GM12878 (cell line): ENCODE data around the gene VPS39. TPM values are rescaled to one million over a fixed set of nuclear protein-coding genes. Genes with fewer than 3 reads are reported as not detected.

Experiments used
- ATAC-seq: fragments of 200-7000 bp; cut with Tn5 transposase; 3 replicates; pipeline ENCODE4 v1.9.1; 2020; ENCODE audit warnings: mild to moderate bottlenecking, moderate library complexity
- BruUV-seq: library from RNA; stranded (reverse); fragments of 400-500 nt; replicated peaks from 2 replicates; lab custom pipeline; 2021; lab: Mats Ljungman, UMichigan
- CTCF ChIA-PET: fragments of 300-600 bp; sonication (Branson Sonifier 250); formaldehyde crosslinking; extraction: SDS; loops from one replicate; lab custom pipeline; 2021; ENCODE audit warnings: inconsistent platforms; lab: Yijun Ruan, JAX
- POLR2A ChIA-PET: fragments of 350-600 bp; formaldehyde crosslinking; extraction: SDS; loops from one replicate; lab custom pipeline; 2021; ENCODE audit warnings: inconsistent platforms; lab: Charles Lee
- RAD21 ChIA-PET: fragments of 300-600 bp; sonication (Branson Sonifier 250); formaldehyde crosslinking; loops from one replicate; lab custom pipeline; 2023; ENCODE audit warnings: antibody characterized with exemption; ENCODE audit not compliant: unreplicated experiment; lab: Charles Lee
- SMC1A ChIA-PET: fragments of 300-600 bp; sonication (Branson Sonifier 250); formaldehyde crosslinking; loops from one replicate; lab custom pipeline; 2023; ENCODE audit not compliant: unreplicated experiment, uncharacterized antibody; lab: Charles Lee
- DNase-seq: peaks from one replicate; pipeline ENCODE4 v3.0.0-alpha.2; 2011; ENCODE audit warnings: low read depth, low spot score
- FAIRE-seq: peaks from 3 replicates; lab custom pipeline; 2011; peaks lifted over from hg19 to GRCh38; lab: Jason Lieb, UNC
- H2AFZ ChIP-seq: 2 replicates; pipeline ENCODE4 v1.6.0; 2011; ENCODE audit warnings: low read depth, low read length, control low read depth; ENCODE audit not compliant: control insufficient read depth
- H3K27ac ChIP-seq: 2 replicates; pipeline ENCODE4 v1.5.1; 2011; ENCODE audit warnings: control low read depth; ENCODE audit not compliant: control insufficient read depth, insufficient read depth
- H3K27me3 ChIP-seq, 2 experiments: replicated peaks in 1 of 2; 2 replicates each; pipeline versions ENCODE4 v1.6.0 to v1.6.1; 2011; ENCODE audit warnings: low read length in 1 of 2; ENCODE audit not compliant: control insufficient read depth in 2 of 2, insufficient read depth in 2 of 2
- H3K36me3 ChIP-seq, 2 experiments: 2 replicates each; pipeline ENCODE4 v1.5.1; 2011; ENCODE audit warnings: low read length in 1 of 2; ENCODE audit not compliant: control insufficient read depth in 2 of 2, insufficient read depth in 2 of 2
- H3K4me1 ChIP-seq: 2 replicates; pipeline ENCODE4 v1.6.1; 2011; ENCODE audit warnings: mild to moderate bottlenecking, low read length, moderate library complexity, mixed read lengths; ENCODE audit not compliant: control insufficient read depth, insufficient read depth
- H3K4me2 ChIP-seq: 2 replicates; pipeline ENCODE4 v1.6.0; 2011; ENCODE audit warnings: control low read depth; ENCODE audit not compliant: control insufficient read depth, insufficient read depth
- H3K4me3 ChIP-seq: fragments of 200-600 bp; sonication (generic); 2 replicates; pipeline ENCODE4 v1.5.1; 2016
- H3K79me2 ChIP-seq: 2 replicates; pipeline ENCODE4 v1.6.0; 2011; ENCODE audit warnings: low read length; ENCODE audit not compliant: control insufficient read depth, insufficient read depth
- H3K9ac ChIP-seq: 2 replicates; pipeline ENCODE4 v1.8.0; 2011; ENCODE audit warnings: low read length, control low read depth, mixed read lengths; ENCODE audit not compliant: control insufficient read depth, insufficient read depth
- H3K9me3 ChIP-seq: replicated peaks from 3 replicates; pipeline ENCODE4 v1.5.1; 2011; ENCODE audit warnings: mild to moderate bottlenecking, low read length; ENCODE audit not compliant: control insufficient read depth, insufficient read depth
- H4K20me1 ChIP-seq: 2 replicates; pipeline ENCODE4 v1.6.0; 2011; ENCODE audit not compliant: control insufficient read depth, insufficient read depth
- CBX5 ChIP-seq: sonication (generic); IDR thresholded peaks from 2 replicates; pipeline ENCODE4 v1.6.1; 2016; ENCODE audit warnings: low read depth, moderate library complexity, mild to moderate bottlenecking, inconsistent platforms
- CHD4 ChIP-seq: fragments of 200-600 bp; sonication (generic); IDR thresholded peaks from 2 replicates; pipeline ENCODE4 v1.6.1; 2016; ENCODE audit warnings: mild to moderate bottlenecking
- DPF2 ChIP-seq: fragments of 450-650 bp; IDR thresholded peaks from 2 replicates; pipeline ENCODE4 v1.6.1; 2017; ENCODE audit warnings: mild to moderate bottlenecking
- ETV6 ChIP-seq, 2 experiments: fragments of 450-650 bp in 1 of 2; IDR thresholded peaks in 1 of 2; conservative IDR thresholded peaks in 1 of 2; 2 replicates each; pipeline ENCODE4 v1.6.1; 2014; ENCODE audit warnings: antibody characterized with exemption in 1 of 2, borderline replicate concordance in 1 of 2, low read depth in 1 of 2, mild to moderate bottlenecking in 1 of 2, moderate library complexity in 1 of 2
- IKZF2 ChIP-seq, 2 experiments: fragments of 450-650 bp; IDR thresholded peaks; 2 replicates each; pipeline ENCODE4 v1.6.1; 2017; ENCODE audit warnings: mild to moderate bottlenecking in 2 of 2, moderate library complexity in 2 of 2
- NBN ChIP-seq: fragments of 450-650 bp; IDR thresholded peaks from 2 replicates; pipeline ENCODE4 v1.6.1; 2016
- NFYA ChIP-seq: IDR thresholded peaks from 2 replicates; pipeline ENCODE4 v1.6.1; 2011; ENCODE audit warnings: low read depth, mild to moderate bottlenecking, low read length, improper control_type of control experiment, borderline replicate concordance
- NR2C1 ChIP-seq: fragments of 450-650 bp; IDR thresholded peaks from 2 replicates; pipeline ENCODE4 v1.6.1; 2017; ENCODE audit warnings: antibody characterized with exemption, mild to moderate bottlenecking, moderate library complexity
- POU2F2 ChIP-seq: IDR thresholded peaks from 3 replicates; pipeline ENCODE4 v1.6.1; 2011; ENCODE audit warnings: low read depth, mild to moderate bottlenecking, low read length, borderline replicate concordance
- RAD21 ChIP-seq: IDR thresholded peaks from 2 replicates; pipeline ENCODE4 v1.6.1; 2011; ENCODE audit warnings: mild to moderate bottlenecking, low read depth, low read length, moderate library complexity; ENCODE audit not compliant: insufficient read depth
- RCOR1 ChIP-seq: conservative IDR thresholded peaks from 2 replicates; pipeline ENCODE4 v1.6.1; 2012; ENCODE audit warnings: low read depth, low read length, improper control_type of control experiment
- ZZZ3 ChIP-seq: IDR thresholded peaks from 2 replicates; pipeline ENCODE4 v1.6.1; 2011; ENCODE audit warnings: low read depth; ENCODE audit not compliant: control insufficient read depth, insufficient read length
- WGBS: methylation state at CpG from one replicate; pipeline ENCODE4 v1.1.6; 2016; ENCODE audit warnings: low lambda C conversion rate; ENCODE audit not compliant: insufficient replicate concordance, insufficient coverage; ENCODE audit errors: missing lambda C conversion rate; 5-methylcytosine and 5-hydroxymethylcytosine counted together
- in situ Hi-C: fragments of 300-500 bp; cut with MboI; formaldehyde crosslinking; loops from 9 replicates; pipeline ENCODE4 v1.14.3; 2018; ENCODE audit warnings: mixed read lengths
- intact Hi-C: fragments of 100-400 bp; cut with micrococcal nuclease; formaldehyde crosslinking; loops from one replicate; pipeline ENCODE4 v1.14.2; 2022; ENCODE audit not compliant: unreplicated experiment
- polyA plus RNA-seq, 11 experiments: library from polyadenylated mRNA; depleted of rRNA in 4 of 11; unstranded in 6 of 11; stranded (reverse) in 5 of 11; fragments of >200 nt; fragmentation: Nextera tagmentation in 4 of 11; fragmentation: Illumina TruSeq in 1 of 11; extraction: Ambion mirVana in 4 of 11; extraction: Trizol in 1 of 11; gene quantifications; 1 replicate in 1 of 11; 2 replicates in 10 of 11; pipeline versions ENCODE4 v1.2.1 to v1.2.3, GENCODE V29; 2011 to 2016; ENCODE audit warnings: inconsistent platforms in 2 of 11, missing spikeins in 2 of 11, low read depth in 1 of 11
- total RNA-seq, 4 experiments: library from RNA; depleted of rRNA in 3 of 4; stranded (reverse); fragments of >200 nt in 3 of 4; fragmentation: Illumina TruSeq in 1 of 4; extraction: Trizol in 1 of 4; gene quantifications; 2 replicates each; pipeline versions ENCODE4 v1.2.1 to v1.2.3, GENCODE V29; 2013 to 2021
- TF ChIP-seq, protein P1 (sequence below): IDR thresholded peaks from 2 replicates; pipeline ENCODE4 v1.6.1; 2012; ENCODE audit warnings: improper control_type of control experiment, low read depth, low read length; ENCODE audit not compliant: insufficient replicate concordance
- TF ChIP-seq, protein P2 (sequence below): fragments of 450-650 bp; IDR thresholded peaks from 2 replicates; pipeline ENCODE4 v1.6.1; 2017; ENCODE audit warnings: antibody characterized with exemption, mild to moderate bottlenecking, moderate library complexity
- TF ChIP-seq, protein P3 (sequence below): IDR thresholded peaks from 2 replicates; pipeline ENCODE4 v1.6.1; 2012; ENCODE audit warnings: low read depth, low read length, improper control_type of control experiment

VPS39 gene
- total and polyA plus RNA-seq, 10 of the 15 experiments (the other 5 are each of a cell fraction or from before 2014, with no cell fraction given), result 4.9 to 50.0 (median 36.2) TPM

DNA sequence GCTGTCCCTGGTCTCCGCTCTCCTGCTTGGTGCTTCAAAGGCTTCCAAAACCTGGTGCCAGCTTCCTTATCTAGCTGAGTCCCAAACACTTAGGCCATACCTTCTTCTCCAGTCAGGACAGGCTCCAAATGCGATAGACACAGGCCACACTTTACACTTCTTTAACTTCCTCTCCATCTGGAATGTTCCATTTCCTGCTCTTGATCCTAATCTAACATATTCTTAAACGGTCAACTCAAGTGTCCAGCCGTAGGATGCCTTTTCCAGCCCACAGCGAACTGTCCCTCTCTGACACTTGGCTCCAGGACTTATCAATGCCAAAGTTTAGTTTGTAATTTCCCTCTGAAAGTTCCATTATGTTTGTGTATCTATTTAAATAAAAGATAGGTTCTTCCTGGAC lies 32.4 kb downstream of the VPS39 start:
- peaks cover 8 to 41% of the 10 kb centered on the region in 2 experiments for H3K36me3 ChIP-seq
- no peaks in the 10 kb centered on the region for H4K20me1 ChIP-seq
- no peaks in the 10 kb centered on the region for H3K79me2 ChIP-seq
- intact Hi-C loops, result no loop called here
- ChIA-PET SMC1A (interaction anchor here (0.6 to 0.8 kb wide), 2 partner anchors 8 to 17 kb away, joined by 3 to 4 read pairs; no protein-coding TSS in a partner anchor), POLR2A (no interaction called here), CTCF (interaction anchor here (0.7 kb wide), 1 partner anchor 139 kb away, joined by 3 read pairs; no protein-coding TSS in a partner anchor), RAD21 (no interaction called here)
- 91% methylated on average over 5 of the region's 5 CpGs for WGBS
- no peak for ATAC-seq
- no peaks in the 10 kb centered on the region for H3K9me3 ChIP-seq
- H3K4me3 ChIP-seq, result no peak overlapping the region
- no peak overlapping the region for H2AFZ ChIP-seq
- H3K4me1 ChIP-seq, result 0 out of 2 replicates have a peak, but pooled peaks cover 3% of the 10 kb centered on the region
- BruUV-seq, result no TSS peak
- no peak overlapping the region for H3K27ac ChIP-seq
- no peak for DNase-seq
- TF ChIP-seq CBX5, result no peak
- TF ChIP-seq CHD4, result no peak
- TF ChIP-seq NR2C1, result no peak
- TF ChIP-seq ETV6 (conservative IDR thresholded peaks at IDR 0.05 in 1 of 2, IDR thresholded peaks at IDR 0.05 in 1 of 2; ENCODE audit: borderline replicate concordance in 1 of 2, low read depth in 1 of 2), result no peak
- TF ChIP-seq, protein P1, sequence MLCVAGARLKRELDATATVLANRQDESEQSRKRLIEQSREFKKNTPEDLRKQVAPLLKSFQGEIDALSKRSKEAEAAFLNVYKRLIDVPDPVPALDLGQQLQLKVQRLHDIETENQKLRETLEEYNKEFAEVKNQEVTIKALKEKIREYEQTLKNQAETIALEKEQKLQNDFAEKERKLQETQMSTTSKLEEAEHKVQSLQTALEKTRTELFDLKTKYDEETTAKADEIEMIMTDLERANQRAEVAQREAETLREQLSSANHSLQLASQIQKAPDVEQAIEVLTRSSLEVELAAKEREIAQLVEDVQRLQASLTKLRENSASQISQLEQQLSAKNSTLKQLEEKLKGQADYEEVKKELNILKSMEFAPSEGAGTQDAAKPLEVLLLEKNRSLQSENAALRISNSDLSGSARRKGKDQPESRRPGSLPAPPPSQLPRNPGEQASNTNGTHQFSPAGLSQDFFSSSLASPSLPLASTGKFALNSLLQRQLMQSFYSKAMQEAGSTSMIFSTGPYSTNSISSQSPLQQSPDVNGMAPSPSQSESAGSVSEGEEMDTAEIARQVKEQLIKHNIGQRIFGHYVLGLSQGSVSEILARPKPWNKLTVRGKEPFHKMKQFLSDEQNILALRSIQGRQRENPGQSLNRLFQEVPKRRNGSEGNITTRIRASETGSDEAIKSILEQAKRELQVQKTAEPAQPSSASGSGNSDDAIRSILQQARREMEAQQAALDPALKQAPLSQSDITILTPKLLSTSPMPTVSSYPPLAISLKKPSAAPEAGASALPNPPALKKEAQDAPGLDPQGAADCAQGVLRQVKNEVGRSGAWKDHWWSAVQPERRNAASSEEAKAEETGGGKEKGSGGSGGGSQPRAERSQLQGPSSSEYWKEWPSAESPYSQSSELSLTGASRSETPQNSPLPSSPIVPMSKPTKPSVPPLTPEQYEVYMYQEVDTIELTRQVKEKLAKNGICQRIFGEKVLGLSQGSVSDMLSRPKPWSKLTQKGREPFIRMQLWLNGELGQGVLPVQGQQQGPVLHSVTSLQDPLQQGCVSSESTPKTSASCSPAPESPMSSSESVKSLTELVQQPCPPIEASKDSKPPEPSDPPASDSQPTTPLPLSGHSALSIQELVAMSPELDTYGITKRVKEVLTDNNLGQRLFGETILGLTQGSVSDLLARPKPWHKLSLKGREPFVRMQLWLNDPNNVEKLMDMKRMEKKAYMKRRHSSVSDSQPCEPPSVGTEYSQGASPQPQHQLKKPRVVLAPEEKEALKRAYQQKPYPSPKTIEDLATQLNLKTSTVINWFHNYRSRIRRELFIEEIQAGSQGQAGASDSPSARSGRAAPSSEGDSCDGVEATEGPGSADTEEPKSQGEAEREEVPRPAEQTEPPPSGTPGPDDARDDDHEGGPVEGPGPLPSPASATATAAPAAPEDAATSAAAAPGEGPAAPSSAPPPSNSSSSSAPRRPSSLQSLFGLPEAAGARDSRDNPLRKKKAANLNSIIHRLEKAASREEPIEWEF, result no peak
- TF ChIP-seq, protein P2, sequence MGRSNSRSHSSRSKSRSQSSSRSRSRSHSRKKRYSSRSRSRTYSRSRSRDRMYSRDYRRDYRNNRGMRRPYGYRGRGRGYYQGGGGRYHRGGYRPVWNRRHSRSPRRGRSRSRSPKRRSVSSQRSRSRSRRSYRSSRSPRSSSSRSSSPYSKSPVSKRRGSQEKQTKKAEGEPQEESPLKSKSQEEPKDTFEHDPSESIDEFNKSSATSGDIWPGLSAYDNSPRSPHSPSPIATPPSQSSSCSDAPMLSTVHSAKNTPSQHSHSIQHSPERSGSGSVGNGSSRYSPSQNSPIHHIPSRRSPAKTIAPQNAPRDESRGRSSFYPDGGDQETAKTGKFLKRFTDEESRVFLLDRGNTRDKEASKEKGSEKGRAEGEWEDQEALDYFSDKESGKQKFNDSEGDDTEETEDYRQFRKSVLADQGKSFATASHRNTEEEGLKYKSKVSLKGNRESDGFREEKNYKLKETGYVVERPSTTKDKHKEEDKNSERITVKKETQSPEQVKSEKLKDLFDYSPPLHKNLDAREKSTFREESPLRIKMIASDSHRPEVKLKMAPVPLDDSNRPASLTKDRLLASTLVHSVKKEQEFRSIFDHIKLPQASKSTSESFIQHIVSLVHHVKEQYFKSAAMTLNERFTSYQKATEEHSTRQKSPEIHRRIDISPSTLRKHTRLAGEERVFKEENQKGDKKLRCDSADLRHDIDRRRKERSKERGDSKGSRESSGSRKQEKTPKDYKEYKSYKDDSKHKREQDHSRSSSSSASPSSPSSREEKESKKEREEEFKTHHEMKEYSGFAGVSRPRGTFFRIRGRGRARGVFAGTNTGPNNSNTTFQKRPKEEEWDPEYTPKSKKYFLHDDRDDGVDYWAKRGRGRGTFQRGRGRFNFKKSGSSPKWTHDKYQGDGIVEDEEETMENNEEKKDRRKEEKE, result no peak
- TF ChIP-seq NBN, result no peak
- no peak for TF ChIP-seq DPF2
- no peak for TF ChIP-seq RCOR1
- TF ChIP-seq POU2F2, result no peak
- no peak for TF ChIP-seq ZZZ3
- TF ChIP-seq RAD21, result no peak
- TF ChIP-seq, protein P3, sequence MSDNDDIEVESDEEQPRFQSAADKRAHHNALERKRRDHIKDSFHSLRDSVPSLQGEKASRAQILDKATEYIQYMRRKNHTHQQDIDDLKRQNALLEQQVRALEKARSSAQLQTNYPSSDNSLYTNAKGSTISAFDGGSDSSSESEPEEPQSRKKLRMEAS, result no peak
- TF ChIP-seq NFYA, result no peak
- TF ChIP-seq IKZF2 (IDR thresholded peaks at IDR 0.05), result no peak
- in situ Hi-C loops, result no loop called here
- H3K27me3 ChIP-seq, result no peaks in the 10 kb centered on the region
- H3K9ac ChIP-seq, result no peak overlapping the region
- FAIRE-seq, result no peak
- no peak overlapping the region for H3K4me2 ChIP-seq
